HG03558 (cell line): ENCODE measurements around the gene TBCA.

Experiments
- ATAC-seq: cut with Tn5 transposase; IDR thresholded peaks from one replicate; pipeline ENCODE4 v1.9.1; 2021; ENCODE audit warnings: moderate number of reproducible peaks; ENCODE audit not compliant: unreplicated experiment; ENCODE audit errors: extremely low read depth

Gene TBCA

GRCh38 chr5:77645158-77645994 lies 130.8 kb downstream of the TBCA start:
- ATAC-seq, result no peak

DNA sequence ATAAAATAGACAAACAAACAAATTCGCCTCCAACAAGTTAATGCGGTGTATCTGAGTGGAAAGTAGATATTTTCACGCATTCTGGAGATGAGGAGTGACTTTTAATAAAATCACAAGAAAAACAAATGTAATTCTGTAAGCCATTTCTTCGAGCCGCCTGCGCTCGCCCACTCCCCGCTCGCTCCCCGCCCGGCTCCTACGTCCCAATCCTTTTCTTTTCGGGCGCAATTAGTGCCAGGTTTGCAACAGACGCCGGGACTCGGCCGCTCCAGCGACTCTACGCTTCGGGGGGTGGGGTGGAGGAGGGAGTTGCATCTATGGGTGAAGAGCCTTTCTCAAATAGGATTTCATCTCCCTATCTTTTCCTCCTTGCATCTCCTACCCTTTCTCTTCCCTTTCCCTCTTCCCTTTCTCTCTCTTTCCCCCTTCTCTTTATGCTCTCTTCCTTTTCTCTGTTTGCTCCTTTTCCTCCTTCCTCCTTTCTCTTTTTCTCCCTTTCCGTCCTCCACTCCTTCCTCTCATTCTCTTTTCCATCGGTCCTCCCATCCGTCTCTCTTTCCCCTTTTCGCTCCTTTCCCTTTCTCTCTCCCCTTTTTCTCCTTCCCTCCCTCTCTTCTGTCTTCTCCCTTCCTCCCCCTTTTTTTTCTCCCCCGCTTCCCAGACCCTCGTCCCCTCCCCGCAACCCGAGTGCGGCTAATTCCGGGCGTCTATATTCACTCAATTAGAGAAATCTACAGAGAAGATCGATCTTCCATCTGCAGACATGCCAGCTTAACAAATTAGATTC lies 131.6 kb downstream of the TBCA start:
- no peak for ATAC-seq

DNA sequence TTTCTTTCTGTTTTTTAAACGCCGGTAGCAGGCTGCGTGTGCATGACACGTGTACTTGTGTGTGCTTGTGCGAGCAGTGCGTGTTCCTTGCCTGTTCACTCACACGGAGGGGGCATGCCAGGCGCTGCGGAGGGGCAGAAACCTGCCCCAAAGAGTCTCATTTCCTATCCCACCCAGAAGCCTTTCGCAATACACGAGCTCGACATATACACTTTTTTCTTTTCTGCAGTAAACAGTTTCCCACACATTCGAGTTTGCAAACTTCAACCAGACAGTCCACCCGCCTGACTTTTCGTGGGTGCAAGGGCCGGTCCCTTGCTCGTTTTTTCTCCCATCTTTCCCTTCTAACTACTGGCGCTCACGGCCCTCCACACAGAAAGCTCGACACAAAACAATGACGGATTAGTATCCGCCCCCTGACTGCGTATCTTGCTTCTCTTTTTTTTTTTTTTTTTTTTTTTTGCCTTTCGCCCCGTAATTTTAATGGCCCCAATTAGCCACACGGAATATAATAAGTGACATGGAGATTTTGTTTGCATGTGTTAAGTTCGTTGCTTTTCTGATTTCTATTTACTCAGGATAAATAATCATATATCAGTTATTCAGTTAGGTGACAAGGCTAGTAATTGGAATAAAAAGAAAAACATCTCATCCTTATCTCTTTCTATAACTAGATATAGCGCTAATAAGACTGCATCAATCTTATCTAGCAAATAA lies 132.3 kb downstream of the TBCA start:
- no peak for ATAC-seq

DNA sequence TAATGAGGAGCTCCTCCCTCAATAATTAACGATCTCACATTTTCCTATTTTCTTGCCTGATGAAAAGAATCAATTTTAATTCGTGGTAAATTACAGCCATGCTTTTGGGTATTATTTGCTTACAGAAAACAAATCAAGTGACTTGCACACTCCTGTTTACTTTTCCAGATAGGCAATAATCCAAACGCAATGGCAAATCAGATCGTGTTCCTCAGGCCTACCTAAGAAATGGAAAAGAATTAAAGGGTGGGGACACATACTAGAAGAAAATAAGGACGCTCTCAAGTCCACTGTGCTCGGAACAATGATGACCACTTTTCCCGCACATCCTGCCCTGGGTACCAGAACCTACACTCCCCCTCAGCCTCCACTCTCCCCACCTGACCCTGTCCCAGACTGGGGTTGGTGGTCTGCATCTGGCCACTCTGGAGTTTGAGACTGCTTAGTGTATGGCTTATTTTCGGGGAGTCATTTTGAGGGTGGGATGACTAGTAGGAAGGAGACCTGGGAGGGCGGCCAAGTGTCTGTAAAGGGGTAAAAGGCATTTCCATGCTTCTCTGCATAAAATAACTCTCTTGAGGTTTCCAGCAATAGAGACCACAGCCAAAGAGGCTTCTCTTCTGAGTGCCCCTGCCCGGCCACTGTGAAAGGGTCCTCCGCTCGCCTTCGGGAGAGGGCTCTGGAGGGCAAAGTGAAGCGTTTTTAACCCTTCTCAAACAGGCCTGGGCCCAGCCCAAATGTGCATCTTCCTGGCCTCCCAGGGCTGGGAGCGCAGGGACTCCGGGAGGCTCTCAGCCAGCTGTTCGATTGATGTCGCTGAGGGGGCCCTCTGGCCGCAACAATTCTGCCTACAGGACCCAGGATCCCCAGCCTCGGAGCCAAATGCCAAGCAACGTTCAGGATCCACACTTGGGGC lies 133.1 kb downstream of the TBCA start:
- ATAC-seq, result no peak

DNA sequence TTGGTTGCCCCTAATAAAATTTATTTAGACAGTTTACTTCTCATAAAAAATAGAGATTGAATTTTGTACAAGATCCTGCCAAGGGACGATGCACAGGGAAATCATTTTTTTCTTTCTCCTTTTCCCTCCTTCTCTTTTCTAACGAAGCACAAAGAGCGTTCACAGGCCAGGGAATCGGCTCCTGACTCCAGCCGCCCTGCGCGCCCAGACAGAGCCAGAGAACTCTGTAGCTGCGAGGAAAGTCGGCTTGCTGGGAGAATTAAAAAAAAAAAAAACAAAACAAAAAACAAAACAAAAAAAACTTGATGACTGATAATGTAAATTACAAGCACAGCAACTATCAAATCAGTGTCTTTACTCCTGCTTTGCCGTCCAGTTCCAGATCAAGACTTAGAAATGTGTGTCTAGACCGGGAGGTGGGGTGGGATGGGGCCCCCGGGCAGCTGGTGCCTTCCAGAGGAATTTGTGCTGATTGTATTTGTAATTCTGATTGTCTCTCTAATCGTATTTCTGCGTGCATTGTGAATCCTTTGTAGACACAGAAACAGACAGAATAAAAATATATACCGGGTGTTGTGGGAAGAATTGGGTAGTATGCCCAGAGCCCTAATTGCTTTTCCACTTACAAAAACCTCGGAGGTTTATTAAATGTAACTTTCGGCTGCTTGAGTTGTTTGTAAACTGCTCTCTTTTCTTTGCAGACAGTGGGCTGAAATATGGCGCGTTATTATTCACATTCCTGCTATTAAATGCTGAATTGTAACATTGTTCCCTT lies 134.0 kb downstream of the TBCA start:
- no peak for ATAC-seq

- ATAC-seq, result no peak
These were observed 134.7 kb downstream of the TBCA start for GRCh38 chr5:77641397-77641943.
